ENCODE data around the gene F8. TPM values are rescaled to one million over a fixed set of nuclear protein-coding genes. Genes with fewer than 3 reads are reported as not detected.

The F8 gene
- total RNA-seq, 2 donors from 2014 or later, result 5.5 to 6.0 TPM

DNA sequence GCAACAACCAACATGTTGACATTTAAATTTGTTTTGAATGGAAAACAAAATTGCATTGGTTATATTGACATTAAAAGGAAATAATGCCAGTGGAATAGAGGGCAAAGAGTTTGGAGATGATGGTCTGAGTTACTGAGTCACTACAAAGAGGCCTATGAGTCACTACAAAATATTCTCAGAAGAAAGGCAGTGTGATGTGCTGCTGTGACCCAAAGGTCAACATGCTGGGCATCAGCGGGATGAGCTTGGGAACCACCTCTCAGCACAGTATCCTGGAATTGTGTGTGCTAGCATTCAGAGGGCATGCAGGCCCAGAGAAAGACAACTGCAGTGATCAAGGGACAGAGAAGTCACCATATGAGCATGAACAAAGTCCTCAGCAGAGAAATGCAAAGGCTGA lies 45.6 kb upstream of the F8 start:
- Mint-ChIP-seq H3K4me3 (no peak overlapping the region), H3K27me3 (ENCODE audit: insufficient read depth) (no peaks in the 10 kb centered on the region), H3K4me1 (peaks cover 4% of the 10 kb centered on the region), H3K9me3 (peaks cover 56% of the 10 kb centered on the region), H3K36me3 (ENCODE audit: low read depth) (peaks cover 6% of the 10 kb centered on the region), H3K27ac (no peak overlapping the region)
- DNase-seq, result no peak
- Histone ChIP-seq H3K4me3 (ENCODE audit: low read length) (no peak overlapping the region), H3K9me3 (ENCODE audit: control insufficient read depth, low read length) (no peaks in the 10 kb centered on the region), H3K4me1 (ENCODE audit: control insufficient read depth, insufficient read depth, low read length) (no peaks in the 10 kb centered on the region), H3K27ac (ENCODE audit: low read depth, low read length) (no peak overlapping the region), H3K27me3 (ENCODE audit: control insufficient read depth, insufficient read depth, low read length, poor library complexity, severe bottlenecking) (no peaks in the 10 kb centered on the region), H3K36me3 (ENCODE audit: control insufficient read depth, insufficient read depth, low read length) (peaks cover under 1% of the 10 kb centered on the region), H3K9ac (ENCODE audit: extremely low read depth, low read length, poor library complexity, severe bottlenecking) (no peak overlapping the region)
- 71% methylated on average over 1 of the region's 1 CpG; no CpG with 5 or more reads in 1 of the 2 experiments for WGBS, 2 experiments (ENCODE audit: insufficient coverage in 1 of 2, insufficient read length in 1 of 2)
- TF ChIP-seq, protein P1, sequence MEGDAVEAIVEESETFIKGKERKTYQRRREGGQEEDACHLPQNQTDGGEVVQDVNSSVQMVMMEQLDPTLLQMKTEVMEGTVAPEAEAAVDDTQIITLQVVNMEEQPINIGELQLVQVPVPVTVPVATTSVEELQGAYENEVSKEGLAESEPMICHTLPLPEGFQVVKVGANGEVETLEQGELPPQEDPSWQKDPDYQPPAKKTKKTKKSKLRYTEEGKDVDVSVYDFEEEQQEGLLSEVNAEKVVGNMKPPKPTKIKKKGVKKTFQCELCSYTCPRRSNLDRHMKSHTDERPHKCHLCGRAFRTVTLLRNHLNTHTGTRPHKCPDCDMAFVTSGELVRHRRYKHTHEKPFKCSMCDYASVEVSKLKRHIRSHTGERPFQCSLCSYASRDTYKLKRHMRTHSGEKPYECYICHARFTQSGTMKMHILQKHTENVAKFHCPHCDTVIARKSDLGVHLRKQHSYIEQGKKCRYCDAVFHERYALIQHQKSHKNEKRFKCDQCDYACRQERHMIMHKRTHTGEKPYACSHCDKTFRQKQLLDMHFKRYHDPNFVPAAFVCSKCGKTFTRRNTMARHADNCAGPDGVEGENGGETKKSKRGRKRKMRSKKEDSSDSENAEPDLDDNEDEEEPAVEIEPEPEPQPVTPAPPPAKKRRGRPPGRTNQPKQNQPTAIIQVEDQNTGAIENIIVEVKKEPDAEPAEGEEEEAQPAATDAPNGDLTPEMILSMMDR (conservative IDR thresholded peaks at IDR 0.05), result no peak

DNA sequence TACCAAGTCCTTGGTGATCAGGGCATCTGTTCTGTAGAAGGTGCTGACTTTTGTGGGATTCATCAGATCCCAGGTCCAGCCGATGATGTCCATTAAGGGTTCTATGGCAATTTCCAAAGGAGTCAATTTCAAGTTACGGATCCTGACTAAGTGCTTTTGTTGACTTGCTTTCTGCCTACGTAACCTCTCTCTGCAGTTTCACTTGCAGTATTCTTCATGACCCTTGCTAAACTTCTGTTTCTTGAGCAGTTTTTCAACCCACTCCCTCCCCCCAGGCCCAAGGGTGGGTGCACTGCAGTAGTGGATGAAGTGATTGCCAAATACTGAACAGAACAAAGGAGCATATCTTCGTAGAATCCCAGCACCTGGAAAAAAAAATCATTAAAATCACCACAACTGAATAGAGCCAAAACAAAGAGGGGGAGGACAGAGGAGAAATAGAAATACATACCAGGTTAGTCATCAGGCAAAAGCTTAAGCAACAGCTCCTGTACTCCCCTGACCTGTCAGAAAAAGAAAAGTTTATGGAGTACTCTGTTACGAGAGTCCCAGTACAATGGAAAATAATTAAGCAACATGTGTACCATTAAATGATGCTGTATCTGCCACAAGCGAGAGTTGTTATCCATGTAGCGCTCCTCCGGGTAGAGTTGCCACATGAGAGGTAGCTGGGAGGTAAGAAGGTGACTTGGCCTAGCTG lies 42.7 kb upstream of the F8 start:
- no peak for DNase-seq
- H3K4me1 Mint-ChIP-seq, result peaks cover 4% of the 10 kb centered on the region

DNA sequence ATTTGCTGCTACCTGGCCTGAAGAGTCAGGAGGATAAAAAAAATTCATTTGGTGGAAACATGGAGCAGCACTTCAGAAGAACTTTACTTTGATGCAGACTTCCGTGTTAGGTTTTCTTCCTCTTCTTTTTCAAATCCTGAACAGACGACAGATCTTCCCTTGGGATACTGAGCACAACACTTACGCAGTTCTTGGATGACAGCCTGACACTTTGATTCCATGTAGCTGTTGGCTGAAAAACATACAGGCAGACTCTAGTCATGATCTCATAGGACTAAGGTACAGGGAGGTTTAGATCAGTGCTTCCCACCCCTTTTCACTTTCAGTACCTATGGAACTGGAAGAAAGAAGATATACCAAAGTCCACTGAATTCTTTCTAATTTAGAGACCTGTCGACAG lies 39.2 kb upstream of the F8 start:
- H3K4me1 Mint-ChIP-seq, result peaks cover 2% of the 10 kb centered on the region
- Histone ChIP-seq H3K36me3 (ENCODE audit: control insufficient read depth, insufficient read depth, low read length) (no peaks in the 10 kb centered on the region), H3K4me1 (ENCODE audit: control insufficient read depth, insufficient read depth, low read length) (no peaks in the 10 kb centered on the region), H3K4me3 (ENCODE audit: low read length) (no peak overlapping the region), H3K9ac (ENCODE audit: extremely low read depth, low read length, poor library complexity, severe bottlenecking) (no peak overlapping the region), H3K27ac (ENCODE audit: low read depth, low read length) (no peak overlapping the region), H3K9me3 (ENCODE audit: control insufficient read depth, low read length) (no peaks in the 10 kb centered on the region), H3K27me3 (ENCODE audit: control insufficient read depth, insufficient read depth, low read length, poor library complexity, severe bottlenecking) (no peaks in the 10 kb centered on the region)
- peaks cover 36% of the 10 kb centered on the region for H3K9me3 Mint-ChIP-seq
- no peaks in the 10 kb centered on the region for H3K27me3 Mint-ChIP-seq (ENCODE audit: insufficient read depth)
- TF ChIP-seq, protein P1 (conservative IDR thresholded peaks at IDR 0.05), result no peak
- H3K27ac Mint-ChIP-seq, result no peak overlapping the region
- no peak overlapping the region for H3K4me3 Mint-ChIP-seq
- 94% methylated on average over 3 of the region's 4 CpGs; no CpG with 5 or more reads in 1 of the 2 experiments for WGBS, 2 experiments (ENCODE audit: insufficient coverage in 1 of 2, insufficient read length in 1 of 2)
- no peak for DNase-seq
- H3K36me3 Mint-ChIP-seq (ENCODE audit: low read depth), result no peaks in the 10 kb centered on the region

More for the DNA sequence above, 42.7 kb upstream of the F8 start:
- Histone ChIP-seq H3K4me3 (ENCODE audit: low read length) (no peak overlapping the region), H3K4me1 (ENCODE audit: control insufficient read depth, insufficient read depth, low read length) (no peaks in the 10 kb centered on the region), H3K27me3 (ENCODE audit: control insufficient read depth, insufficient read depth, low read length, poor library complexity, severe bottlenecking) (no peaks in the 10 kb centered on the region), H3K9ac (ENCODE audit: extremely low read depth, low read length, poor library complexity, severe bottlenecking) (no peak overlapping the region), H3K36me3 (ENCODE audit: control insufficient read depth, insufficient read depth, low read length) (no peaks in the 10 kb centered on the region), H3K9me3 (ENCODE audit: control insufficient read depth, low read length) (no peaks in the 10 kb centered on the region), H3K27ac (ENCODE audit: low read depth, low read length) (no peak overlapping the region)
- TF ChIP-seq, protein P1 (conservative IDR thresholded peaks at IDR 0.05), result no peak
- Mint-ChIP-seq H3K27me3 (ENCODE audit: insufficient read depth) (no peaks in the 10 kb centered on the region), H3K27ac (no peak overlapping the region), H3K9me3 (peaks cover 42% of the 10 kb centered on the region), H3K4me3 (no peak overlapping the region), H3K36me3 (ENCODE audit: low read depth) (no peaks in the 10 kb centered on the region)
- 95 to 100% methylated on average over 2 to 8 of the region's 8 CpGs for WGBS, 2 experiments (ENCODE audit: insufficient coverage in 1 of 2, insufficient read length in 1 of 2)
